ENCODE results near the gene MAML3.

- TF ChIP-seq CTCF (IDR thresholded peaks at IDR 0.05; ENCODE audit: low read depth, low read length) (no peak), EZH2phosphoT487 (IDR thresholded peaks at IDR 0.05; ENCODE audit: low read depth) (no peak)
Measured at GRCh38 chr4:139767168-139767567, 386.8 kb downstream of the MAML3 start.
